Breast epithelium (tissue), 3 donors: ENCODE results near the gene ZAR1.

ENCODE experiments used
- POLR2A ChIP-seq: fragments of 450-650 bp; IDR thresholded peaks from one replicate; pipeline ENCODE4 v1.6.1; 2016; ENCODE audit warnings: antibody characterized with exemption, mild to moderate bottlenecking, moderate library complexity
- TF ChIP-seq, protein P1 (sequence below), 3 donors: fragments of 450-650 bp; IDR thresholded peaks; one replicate each; pipeline ENCODE4 v1.5.1; 2016 to 2017; ENCODE audit warnings: antibody characterized with exemption in 3 of 3, mild to moderate bottlenecking in 3 of 3, moderate library complexity in 3 of 3

DNA sequence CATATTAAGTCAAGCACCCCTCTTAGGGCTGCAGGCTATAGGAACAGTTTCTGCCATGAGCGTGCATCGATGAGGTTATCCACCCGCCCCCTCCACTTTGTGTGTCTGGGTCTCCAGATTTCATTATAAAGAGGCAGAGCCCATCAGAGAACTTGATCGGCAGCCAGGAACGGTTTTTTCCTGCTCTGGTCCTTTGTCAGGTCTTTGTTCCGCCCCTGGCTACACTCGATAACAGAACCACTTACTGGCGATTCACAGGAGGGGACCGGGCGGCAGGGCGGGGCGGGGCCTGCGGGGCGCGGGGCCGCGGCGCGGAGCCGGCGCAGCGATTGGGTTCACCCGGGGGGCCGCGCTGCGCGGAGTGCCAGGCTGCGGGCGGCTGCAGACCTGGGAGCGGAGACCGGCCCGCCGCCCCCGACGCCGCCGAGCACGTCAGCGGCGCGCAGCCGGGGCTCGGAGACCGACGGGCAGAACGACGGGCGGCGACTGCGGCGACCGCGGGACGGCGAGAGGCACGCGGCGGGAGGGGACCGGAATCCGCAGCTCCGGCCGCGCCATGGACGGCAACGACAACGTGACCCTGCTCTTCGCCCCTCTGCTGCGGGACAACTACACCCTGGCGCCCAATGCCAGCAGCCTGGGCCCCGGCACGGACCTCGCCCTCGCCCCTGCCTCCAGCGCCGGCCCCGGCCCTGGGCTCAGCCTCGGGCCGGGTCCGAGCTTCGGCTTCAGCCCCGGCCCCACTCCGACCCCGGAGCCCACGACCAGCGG lies 6.9 kb upstream of the ZAR1 start, which contains the start of gene SLC10A4:
- TF ChIP-seq POLR2A, result no peak
- TF ChIP-seq, protein P1, sequence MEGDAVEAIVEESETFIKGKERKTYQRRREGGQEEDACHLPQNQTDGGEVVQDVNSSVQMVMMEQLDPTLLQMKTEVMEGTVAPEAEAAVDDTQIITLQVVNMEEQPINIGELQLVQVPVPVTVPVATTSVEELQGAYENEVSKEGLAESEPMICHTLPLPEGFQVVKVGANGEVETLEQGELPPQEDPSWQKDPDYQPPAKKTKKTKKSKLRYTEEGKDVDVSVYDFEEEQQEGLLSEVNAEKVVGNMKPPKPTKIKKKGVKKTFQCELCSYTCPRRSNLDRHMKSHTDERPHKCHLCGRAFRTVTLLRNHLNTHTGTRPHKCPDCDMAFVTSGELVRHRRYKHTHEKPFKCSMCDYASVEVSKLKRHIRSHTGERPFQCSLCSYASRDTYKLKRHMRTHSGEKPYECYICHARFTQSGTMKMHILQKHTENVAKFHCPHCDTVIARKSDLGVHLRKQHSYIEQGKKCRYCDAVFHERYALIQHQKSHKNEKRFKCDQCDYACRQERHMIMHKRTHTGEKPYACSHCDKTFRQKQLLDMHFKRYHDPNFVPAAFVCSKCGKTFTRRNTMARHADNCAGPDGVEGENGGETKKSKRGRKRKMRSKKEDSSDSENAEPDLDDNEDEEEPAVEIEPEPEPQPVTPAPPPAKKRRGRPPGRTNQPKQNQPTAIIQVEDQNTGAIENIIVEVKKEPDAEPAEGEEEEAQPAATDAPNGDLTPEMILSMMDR (IDR thresholded peaks at IDR 0.05), result no peak
